Fibroblast of the aortic adventitia (primary cell): ENCODE data around the gene KRTAP25-1. TPM values are rescaled to one million over a fixed set of nuclear protein-coding genes. Genes with fewer than 3 reads are reported as not detected.

Experiments
- DNase-seq: peaks from one replicate; pipeline ENCODE4 v3.0.0-alpha.2; 2010; ENCODE audit warnings: low read depth
- H3K4me3 ChIP-seq: 2 replicates; pipeline ENCODE4 v1.5.1; 2011; ENCODE audit warnings: low read depth, mild to moderate bottlenecking, control low read depth, low read length, moderate library complexity
- CTCF ChIP-seq: IDR thresholded peaks from 2 replicates; pipeline ENCODE4 v1.5.1; 2011; ENCODE audit warnings: mild to moderate bottlenecking, low read length, control low read depth, inconsistent platforms; ENCODE audit not compliant: insufficient read depth
- total RNA-seq: library from RNA; depleted of rRNA; stranded (reverse); fragments of >200 nt; gene quantifications from 2 replicates; pipeline ENCODE4 v1.2.3, GENCODE V29; 2012; ENCODE audit warnings: low replicate concordance

Gene KRTAP25-1
- total RNA-seq = not detected in 2 replicates

DNA sequence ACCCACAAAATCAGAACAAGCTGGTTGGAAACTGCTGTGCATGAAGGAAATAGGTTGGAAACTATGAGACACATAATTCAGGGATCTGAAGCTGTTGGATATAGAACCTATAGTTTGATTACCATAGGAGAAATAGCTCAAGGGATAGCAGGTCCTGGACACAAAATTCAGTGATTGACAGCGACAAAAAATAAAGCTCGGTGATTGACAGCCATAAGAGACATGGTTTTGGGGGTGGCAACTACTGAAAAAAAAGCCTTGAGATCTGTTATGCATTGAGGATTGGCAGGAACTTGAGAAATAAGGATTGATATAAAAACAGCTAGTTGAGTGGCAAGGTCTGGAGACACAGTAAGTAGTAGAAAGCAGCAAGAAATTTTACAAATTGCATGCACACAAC lies at the start of gene KRTAP25-1:
KRTAP25-1 (minus strand) TSS at position 300 of the 400 bp plus-strand sequence; CDS start at position 276, 24 bp downstream.
- no peak for DNase-seq
- no peak within 1 kb of the TSS for H3K4me3 ChIP-seq
- TF ChIP-seq CTCF = no peak

DNA sequence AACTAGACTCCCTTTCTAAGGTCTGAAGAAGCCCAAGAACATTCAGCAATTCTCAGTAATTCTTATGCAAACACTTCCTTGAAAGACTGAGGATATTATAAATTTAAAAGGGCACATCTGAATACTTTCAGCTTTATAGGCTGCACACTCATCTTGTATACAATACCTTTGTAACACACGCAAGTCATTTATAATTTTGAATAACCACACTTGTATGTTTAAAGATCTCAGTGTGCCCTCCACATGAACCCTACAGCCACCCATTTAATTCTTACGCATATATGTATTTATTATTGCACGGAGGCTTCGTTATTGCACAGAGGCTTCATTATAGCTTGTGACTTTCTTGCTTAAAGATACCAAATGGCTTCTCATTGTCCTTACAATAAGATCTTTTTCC lies 49.4 kb upstream of the KRTAP25-1 start:
- no peak for TF ChIP-seq CTCF
- H3K4me3 ChIP-seq = no peak overlapping the region

GRCh38 chr21:30337772-30338171 lies 48.5 kb upstream of the KRTAP25-1 start:
- no peak for TF ChIP-seq CTCF
- DNase-seq = no peak
- no peak overlapping the region for H3K4me3 ChIP-seq

More for the DNA sequence above, 49.4 kb upstream of the KRTAP25-1 start:
- DNase-seq = no peak

GRCh38 chr21:30337276-30337744 lies 48.0 kb upstream of the KRTAP25-1 start, which contains the start of gene KRTAP27-1:
TSS of gene KRTAP27-1 (minus strand) at chr21:30337694. CDS start at chr21:30337668, 26 bp downstream.
- no peak for TF ChIP-seq CTCF
- H3K4me3 ChIP-seq = no peak within 1 kb of the TSS
- no peak for DNase-seq

- DNase-seq = no peak
- no peak for TF ChIP-seq CTCF
- H3K4me3 ChIP-seq = no peak overlapping the region
Measured at GRCh38 chr21:30336596-30336995, 47.3 kb upstream of the KRTAP25-1 start.

- no peak for TF ChIP-seq CTCF
- no peak for DNase-seq
- no peak overlapping the region for H3K4me3 ChIP-seq
Measured at GRCh38 chr21:30333736-30334135, 44.4 kb upstream of the KRTAP25-1 start.

DNA sequence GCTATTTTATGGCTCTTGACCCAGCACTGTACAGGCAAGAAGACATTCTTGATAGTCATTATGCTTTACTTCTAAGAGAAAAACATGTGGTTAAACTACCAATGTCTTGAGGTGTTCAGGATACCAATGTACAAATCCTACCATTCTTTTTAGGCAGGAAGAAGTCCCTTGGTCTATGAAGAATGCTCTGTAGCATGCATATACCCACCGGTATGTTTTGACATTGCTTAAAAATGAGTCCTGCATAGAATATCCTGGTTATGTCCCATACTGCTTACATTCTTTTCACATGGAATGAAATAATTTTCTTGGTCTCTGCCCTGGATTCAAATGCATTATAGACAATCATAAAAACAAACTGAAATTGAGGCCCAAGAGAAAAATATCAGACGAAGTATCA lies 43.4 kb upstream of the KRTAP25-1 start:
- no peak overlapping the region for H3K4me3 ChIP-seq
- no peak for TF ChIP-seq CTCF
- DNase-seq = no peak
